HL-60/S4 treated with phorbol 12-myristate 13-acetate at 8.2 ng/mL for 4 days and 3 days (cell line): ENCODE results near the gene DACH1.
"Not testable (repeated sequence)": the region's sequence is repeated elsewhere in the genome, so short reads cannot be mapped to it uniquely, and the experiment has no call there.

Experiments
- in situ Hi-C: fragments of 300-500 bp; cut with MboI; formaldehyde crosslinking; loops from 2 replicates; pipeline ENCODE4 v1.15.0; 2022; ENCODE audit warnings: low sequenced_read_pairs

DACH1 gene

GRCh38 chr13:71785361-71785760 is 81.6 kb downstream of the DACH1 start:
- in situ Hi-C loops, result no loop called here

- in situ Hi-C loops, result no loop called here
These were observed 86.5 kb downstream of the DACH1 start for GRCh38 chr13:71780546-71780945.

GRCh38 chr13:71778998-71779397 is 88.0 kb downstream of the DACH1 start:
- in situ Hi-C loops, result not testable (repeated sequence)

GRCh38 chr13:71775966-71776365 is 91.0 kb downstream of the DACH1 start:
- in situ Hi-C loops, result no loop called here

DNA sequence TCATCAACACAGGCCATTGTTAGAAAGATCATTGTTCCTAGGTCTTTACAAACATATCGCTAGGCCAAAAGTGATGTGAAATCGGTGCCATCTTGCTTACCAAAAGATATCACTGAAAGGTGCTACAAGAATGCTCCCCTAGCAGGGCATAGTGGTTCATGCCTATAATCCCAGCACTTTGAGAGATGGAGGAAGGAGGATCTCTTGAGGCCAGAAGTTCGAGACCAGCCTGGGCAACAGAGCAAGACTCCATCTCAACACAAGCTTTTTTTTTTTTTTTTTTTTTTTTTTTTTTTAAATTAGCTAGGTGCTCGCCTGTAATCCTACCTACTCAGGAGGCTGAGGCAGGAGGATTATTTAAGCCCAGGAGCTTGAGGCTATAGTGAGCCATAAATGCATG is 92.1 kb downstream of the DACH1 start:
- in situ Hi-C loops, result no loop called here

DNA sequence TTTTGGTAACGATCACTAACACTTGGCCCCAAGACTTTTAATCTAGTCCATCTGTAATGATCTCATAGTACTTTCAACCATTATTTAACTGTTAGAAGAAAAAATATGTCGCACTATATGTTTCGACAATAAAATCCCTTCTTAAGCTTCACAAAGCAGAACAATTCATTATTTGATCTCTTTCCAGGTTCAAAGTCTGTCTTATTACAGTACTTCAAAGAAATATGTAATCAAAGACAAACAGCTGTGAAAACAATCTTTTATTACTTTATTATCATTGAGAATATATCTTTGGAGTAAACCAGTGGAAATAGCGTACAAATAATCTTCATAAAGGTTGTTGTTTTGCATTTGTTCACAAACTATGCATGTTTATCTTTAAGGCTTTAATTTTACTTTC is 93.5 kb downstream of the DACH1 start:
- in situ Hi-C loops, result no loop called here

DNA sequence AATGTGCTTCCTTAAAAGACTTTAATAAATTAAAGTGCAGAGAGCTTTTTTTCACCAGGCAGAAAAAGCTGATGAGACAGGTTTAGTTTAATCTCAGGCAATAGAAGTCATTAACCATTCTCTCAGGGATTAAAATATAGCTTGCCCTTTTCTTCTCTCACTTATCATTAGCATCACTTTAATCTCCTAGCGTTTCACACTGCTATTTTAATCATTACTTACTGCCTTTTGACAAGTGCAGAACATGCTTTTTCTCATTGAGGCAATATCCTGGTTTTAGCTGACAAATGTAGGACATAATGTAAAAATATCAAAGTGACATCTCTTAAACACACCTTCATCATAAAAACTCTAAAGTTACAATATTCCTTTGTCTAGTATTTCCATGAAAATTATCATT is 94.6 kb downstream of the DACH1 start:
- in situ Hi-C loops, result no loop called here

GRCh38 chr13:71771144-71771543 is 95.9 kb downstream of the DACH1 start:
- in situ Hi-C loops, result no loop called here

DNA sequence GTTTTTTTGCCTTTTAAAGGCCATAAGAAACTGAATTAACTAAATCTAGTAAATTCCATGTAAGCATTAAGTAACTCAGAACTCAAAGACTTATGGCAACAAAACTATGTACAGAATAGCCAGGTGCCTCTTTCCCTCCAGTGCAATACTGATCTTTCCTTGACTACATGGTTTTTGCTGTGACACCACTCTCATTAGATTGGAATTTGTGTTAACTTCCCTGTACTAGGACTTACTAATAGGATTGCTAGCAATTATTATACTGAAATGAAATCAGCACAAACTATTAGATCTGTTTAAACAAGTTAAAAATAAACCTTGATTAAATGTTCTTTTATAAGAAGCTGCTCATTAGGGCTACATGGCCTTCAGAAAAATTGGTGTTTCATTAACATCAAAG is 96.3 kb downstream of the DACH1 start:
- in situ Hi-C loops, result no loop called here

DNA sequence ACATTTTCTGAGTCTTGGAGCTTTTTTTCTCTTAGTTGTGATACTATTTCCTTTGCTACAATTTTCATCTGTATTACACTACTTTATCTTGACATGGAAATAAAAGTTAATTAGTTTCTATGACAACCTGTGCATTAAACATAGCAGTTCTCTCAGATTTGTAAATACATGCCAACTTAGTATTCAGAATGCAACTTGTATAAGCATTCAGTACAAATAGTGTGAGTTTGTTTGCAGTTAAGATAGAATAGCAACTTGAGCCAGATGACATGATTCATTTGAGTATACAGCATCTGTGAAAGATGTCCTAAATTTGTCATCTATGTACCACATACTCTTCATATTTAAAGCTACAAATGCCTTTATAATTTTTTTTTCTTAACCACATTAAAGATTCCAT is 98.1 kb downstream of the DACH1 start:
- in situ Hi-C loops, result no loop called here

GRCh38 chr13:71759651-71760511 is 107.1 kb downstream of the DACH1 start:
- in situ Hi-C loops, result no loop called here

- in situ Hi-C loops, result no loop called here
These were observed 108.2 kb downstream of the DACH1 start for GRCh38 chr13:71758828-71759227.

DNA sequence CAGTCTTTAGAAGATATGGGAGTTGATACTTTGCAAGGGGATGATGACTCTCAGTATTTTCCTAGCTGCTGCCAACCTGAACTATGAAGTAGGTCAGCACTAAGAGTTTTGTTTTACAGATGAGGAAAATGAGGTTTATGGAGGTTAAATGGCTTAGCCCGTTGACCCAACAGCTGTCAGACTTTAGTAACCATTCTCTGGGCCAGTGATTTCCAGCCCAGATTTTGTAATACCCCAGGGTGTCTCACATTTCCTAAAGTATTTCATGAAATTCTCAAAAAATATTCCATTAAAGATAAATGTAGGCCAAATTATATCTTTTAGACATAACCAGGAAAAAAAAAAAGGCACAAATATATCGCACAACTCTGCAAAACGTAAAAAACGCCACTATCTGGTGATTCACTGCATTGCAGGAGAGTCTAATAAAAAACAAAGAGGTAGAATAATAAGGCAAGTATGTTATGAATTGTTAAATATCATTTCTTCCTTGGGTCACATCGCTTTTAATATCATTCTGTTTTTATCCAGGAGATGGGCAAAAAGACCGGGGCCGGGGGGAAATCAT is 112.5 kb downstream of the DACH1 start:
- in situ Hi-C loops, result no loop called here

DNA sequence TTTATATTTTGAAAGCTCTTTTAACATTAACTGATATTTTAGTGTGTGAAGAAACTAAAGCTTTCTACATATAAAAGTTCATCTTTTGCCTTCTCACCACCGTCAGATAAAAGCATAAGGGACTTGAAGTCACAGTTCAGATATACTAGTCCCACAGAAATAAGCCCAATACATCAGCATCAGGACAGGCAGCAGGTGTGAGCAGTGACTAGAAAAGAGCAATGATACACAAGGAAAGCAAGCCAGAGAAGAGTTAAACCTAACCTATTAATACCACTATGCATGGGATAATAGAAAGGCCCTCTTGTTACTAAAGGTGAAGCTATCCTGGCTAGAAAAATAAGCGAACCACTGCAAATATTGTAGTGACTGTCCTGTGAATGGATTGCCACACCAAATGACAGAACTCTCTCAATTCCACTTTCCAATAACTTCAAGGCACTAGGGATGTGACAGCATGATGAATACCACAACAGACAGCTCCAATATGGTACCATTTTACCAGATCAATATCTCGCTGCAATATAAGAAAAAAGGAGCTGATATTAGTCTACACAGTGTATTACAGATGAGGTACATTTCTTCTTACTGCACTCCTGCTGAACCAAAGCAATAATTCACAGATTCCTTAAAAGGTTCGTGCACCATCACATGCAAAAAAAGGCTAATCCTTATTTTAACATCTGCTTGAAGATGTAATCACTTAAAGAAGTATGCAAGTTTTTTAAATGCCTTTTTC is 114.1 kb downstream of the DACH1 start:
- in situ Hi-C loops, result no loop called here

- in situ Hi-C loops, result no loop called here
These were observed 115.9 kb downstream of the DACH1 start for GRCh38 chr13:71751073-71751472.

DNA sequence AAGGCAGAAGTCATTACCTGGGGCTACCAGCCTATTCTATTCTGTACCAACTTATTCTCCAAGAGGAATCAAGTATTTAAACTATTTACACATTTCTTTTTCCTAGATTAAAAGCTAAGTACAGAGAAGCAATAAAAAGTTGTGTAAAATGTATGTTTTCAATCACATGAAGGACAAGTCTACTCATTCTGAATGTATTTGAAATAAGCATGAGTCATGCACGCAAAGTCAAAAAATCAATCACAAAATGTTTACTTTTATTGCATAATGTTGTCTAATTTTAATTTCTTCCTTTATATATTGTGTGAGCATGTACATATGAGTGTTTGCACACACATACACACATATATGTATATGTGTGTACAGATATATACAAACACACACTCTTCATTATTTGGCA is 136.7 kb downstream of the DACH1 start:
- in situ Hi-C loops, result no loop called here

GRCh38 chr13:71729441-71729840 is 137.6 kb downstream of the DACH1 start:
- in situ Hi-C loops, result no loop called here

DNA sequence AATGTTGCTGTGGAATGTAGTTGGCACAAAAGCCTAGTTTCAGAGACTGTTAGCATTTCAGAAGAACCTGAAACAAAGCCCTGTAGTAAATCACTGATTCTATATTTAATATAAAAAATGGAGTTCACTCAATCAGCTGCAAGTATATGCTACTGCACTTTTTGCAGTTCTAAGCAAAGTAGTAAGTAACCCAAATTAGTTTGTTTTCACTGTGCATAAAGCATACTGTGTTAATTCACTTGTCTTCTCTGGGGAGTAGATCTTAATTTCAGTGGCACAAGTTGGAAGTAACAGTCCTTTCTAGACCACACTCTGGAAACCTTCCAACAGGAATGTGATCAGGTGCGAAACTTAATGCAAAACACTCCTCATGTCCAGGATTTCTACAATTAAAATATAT is 139.3 kb downstream of the DACH1 start:
- in situ Hi-C loops, result no loop called here

DNA sequence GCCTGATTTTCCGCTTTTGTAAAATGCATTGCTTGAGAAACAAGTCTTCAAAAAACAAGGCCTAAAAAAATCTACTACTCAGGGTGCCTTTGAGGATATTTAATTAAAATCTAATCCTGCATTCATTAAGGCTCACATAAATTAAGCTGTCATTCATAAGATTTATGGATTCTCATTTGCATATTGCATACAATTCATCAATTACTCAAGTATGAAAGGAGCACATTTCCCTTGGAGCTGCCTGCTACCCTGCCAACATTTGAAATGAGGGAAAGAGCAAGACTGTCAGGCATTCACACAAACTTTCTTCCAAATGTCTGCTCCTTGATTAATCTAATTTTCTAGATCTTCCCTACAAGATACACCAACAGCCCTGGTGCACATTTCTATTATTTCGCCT is 140.0 kb downstream of the DACH1 start:
- in situ Hi-C loops, result no loop called here

GRCh38 chr13:71722206-71722605 is 144.8 kb downstream of the DACH1 start:
- in situ Hi-C loops, result no loop called here

- in situ Hi-C loops, result no loop called here
These were observed 145.9 kb downstream of the DACH1 start for GRCh38 chr13:71721104-71721503.

DNA sequence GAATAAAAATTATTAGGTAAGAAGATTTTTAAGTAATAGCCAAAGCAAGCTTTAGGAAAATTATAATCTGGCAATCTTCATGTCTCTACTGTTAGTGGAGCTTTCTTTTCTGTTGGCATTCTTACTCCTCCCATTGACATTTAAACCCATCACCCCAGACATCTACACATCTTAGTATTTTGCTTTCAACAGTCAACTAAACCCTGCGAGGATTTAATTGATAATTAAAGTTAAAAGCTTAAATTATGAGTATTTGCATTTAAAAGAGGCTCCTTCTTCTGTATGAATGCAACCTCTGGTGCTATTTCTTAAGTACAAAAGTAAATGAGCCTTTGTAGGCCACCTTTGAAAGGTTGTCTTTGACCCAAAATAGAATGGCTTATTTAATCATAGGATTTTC is 148.1 kb downstream of the DACH1 start:
- in situ Hi-C loops, result no loop called here
